Hepatocyte (in vitro differentiated cells): ENCODE results near the gene DMD. TPM values are rescaled to one million over a fixed set of nuclear protein-coding genes. Genes with fewer than 3 reads are reported as not detected.
A peak's percentile ranks its signal among the peaks of the same experiment; 100 is the strongest.

Experiments used
- DNase-seq: peaks from one replicate; pipeline ENCODE4 v3.0.0-alpha.2; 2016; ENCODE audit warnings: low spot score
- H2AFZ ChIP-seq: fragments of 200-600 bp; sonication (generic); 2 replicates; pipeline ENCODE4 v1.6.0; 2016; ENCODE audit warnings: antibody characterized with exemption, mild to moderate bottlenecking
- H3K27ac ChIP-seq: fragments of 200-600 bp; sonication (generic); 2 replicates; pipeline ENCODE4 v1.5.1; 2016; ENCODE audit warnings: mild to moderate bottlenecking
- H3K27me3 ChIP-seq: fragments of 200-600 bp; sonication (generic); 2 replicates; pipeline ENCODE4 v1.6.1; 2016
- H3K36me3 ChIP-seq: fragments of 200-600 bp; sonication (generic); replicated peaks from 2 replicates; pipeline ENCODE4 v1.5.1; 2016; ENCODE audit warnings: low read depth; ENCODE audit not compliant: insufficient read depth
- H3K4me1 ChIP-seq: fragments of 200-600 bp; sonication (generic); 2 replicates; pipeline ENCODE4 v1.5.1; 2016; ENCODE audit warnings: mild to moderate bottlenecking, moderate library complexity; ENCODE audit not compliant: insufficient read depth
- H3K4me2 ChIP-seq: fragments of 200-600 bp; sonication (generic); 2 replicates; pipeline ENCODE4 v1.6.0; 2016
- H3K4me3 ChIP-seq: fragments of 200-600 bp; sonication (generic); 2 replicates; pipeline ENCODE4 v1.5.1; 2016; ENCODE audit warnings: mild to moderate bottlenecking
- H3K79me2 ChIP-seq: fragments of 200-600 bp; sonication (generic); 2 replicates; pipeline ENCODE4 v1.6.0; 2017; ENCODE audit warnings: mild to moderate bottlenecking
- H3K9me2 ChIP-seq: fragments of 200-600 bp; sonication (generic); replicated peaks from 2 replicates; pipeline ENCODE4 v1.6.0; 2017; ENCODE audit warnings: mild to moderate bottlenecking; ENCODE audit not compliant: insufficient read depth
- H3K9me3 ChIP-seq: fragments of 200-600 bp; sonication (generic); 2 replicates; pipeline ENCODE4 v1.5.1; 2016; ENCODE audit warnings: low read depth, mild to moderate bottlenecking
- H4K20me1 ChIP-seq: fragments of 200-600 bp; sonication (generic); 2 replicates; pipeline ENCODE4 v1.6.0; 2016; ENCODE audit warnings: mild to moderate bottlenecking; ENCODE audit not compliant: insufficient read depth, poor library complexity, severe bottlenecking
- CTCF ChIP-seq: fragments of 200-600 bp; sonication (generic); IDR thresholded peaks from 2 replicates; pipeline ENCODE4 v1.5.1; 2016; ENCODE audit warnings: antibody characterized with exemption, mild to moderate bottlenecking; ENCODE audit not compliant: poor library complexity
- EZH2 ChIP-seq: fragments of 200-600 bp; sonication (generic); IDR thresholded peaks from 2 replicates; pipeline ENCODE4 v1.6.1; 2016; ENCODE audit warnings: antibody characterized with exemption, mild to moderate bottlenecking, borderline replicate concordance
- EZH2phosphoT487 ChIP-seq: fragments of 200-600 bp; sonication (generic); IDR thresholded peaks from one replicate; pipeline ENCODE4 v1.6.1; 2018; ENCODE audit warnings: antibody characterized with exemption, mild to moderate bottlenecking, low read depth, moderate library complexity; ENCODE audit not compliant: unreplicated experiment, severe bottlenecking
- WGBS: methylation state at CpG from one replicate; pipeline ENCODE4 v1.1.6; 2016; ENCODE audit warnings: low lambda C conversion rate; ENCODE audit errors: missing lambda C conversion rate; 5-methylcytosine and 5-hydroxymethylcytosine counted together
- polyA plus RNA-seq: library from polyadenylated mRNA; unstranded; fragments of >200 nt; fragmentation: Nextera tagmentation; extraction: Ambion mirVana; gene quantifications from 2 replicates; pipeline ENCODE4 v1.2.1, GENCODE V29; 2016
- total RNA-seq: library from RNA; depleted of rRNA; stranded (reverse); fragments of >200 nt; gene quantifications from 2 replicates; pipeline ENCODE4 v1.2.3, GENCODE V29; 2014

The DMD gene
- total and polyA plus RNA-seq, 2 experiments from 2014 or later = 14.2 to 27.8 TPM

GRCh38 chrX:32985544-32985943 is 225.8 kb downstream of the DMD start:
- H3K79me2 ChIP-seq = no peaks in the 10 kb centered on the region
- H3K9me3 ChIP-seq = no peaks in the 10 kb centered on the region
- WGBS = 78% methylated on average over 4 of the region's 4 CpGs
- no peak overlapping the region for H3K27ac ChIP-seq
- no peak overlapping the region for H2AFZ ChIP-seq
- H3K4me2 ChIP-seq = no peak overlapping the region
- H4K20me1 ChIP-seq = no peaks in the 10 kb centered on the region
- H3K36me3 ChIP-seq = no peaks in the 10 kb centered on the region
- no peak overlapping the region for H3K4me3 ChIP-seq
- H3K27me3 ChIP-seq = no peaks in the 10 kb centered on the region
- TF ChIP-seq CTCF = no peak
- H3K9me2 ChIP-seq = no peaks in the 10 kb centered on the region
- DNase-seq = no peak
- no peaks in the 10 kb centered on the region for H3K4me1 ChIP-seq

- Histone ChIP-seq H2AFZ (no peak overlapping the region), H4K20me1 (no peaks in the 10 kb centered on the region), H3K36me3 (no peaks in the 10 kb centered on the region), H3K9me2 (no peaks in the 10 kb centered on the region), H3K4me1 (no peaks in the 10 kb centered on the region), H3K9me3 (no peaks in the 10 kb centered on the region), H3K79me2 (no peaks in the 10 kb centered on the region), H3K27ac (no peak overlapping the region), H3K4me3 (no peak overlapping the region), H3K27me3 (no peaks in the 10 kb centered on the region), H3K4me2 (no peak overlapping the region)
- TF ChIP-seq CTCF = no peak
- TF ChIP-seq EZH2 = no peak
- no peak for TF ChIP-seq EZH2phosphoT487
- WGBS = 76% methylated on average over 2 of the region's 2 CpGs
- DNase-seq = no peak
These were observed 244.5 kb downstream of the DMD start for GRCh38 chrX:32966821-32967355.

- H3K9me3 ChIP-seq = no peaks in the 10 kb centered on the region
- TF ChIP-seq CTCF (no peak), EZH2phosphoT487 (no peak), EZH2 (no peak)
- no peaks in the 10 kb centered on the region for H4K20me1 ChIP-seq
- WGBS = 71% methylated on average over 3 of the region's 3 CpGs
- no peak overlapping the region for H3K27ac ChIP-seq
- no peaks in the 10 kb centered on the region for H3K27me3 ChIP-seq
- H3K36me3 ChIP-seq = no peaks in the 10 kb centered on the region
- H3K4me1 ChIP-seq = no peaks in the 10 kb centered on the region
- DNase-seq = no peak
- H3K9me2 ChIP-seq = no peaks in the 10 kb centered on the region
- no peak overlapping the region for H3K4me2 ChIP-seq
- H3K79me2 ChIP-seq = no peaks in the 10 kb centered on the region
- no peak overlapping the region for H2AFZ ChIP-seq
- no peak overlapping the region for H3K4me3 ChIP-seq
These were observed 257.2 kb downstream of the DMD start for GRCh38 chrX:32954125-32954524.

- no peaks in the 10 kb centered on the region for H3K4me1 ChIP-seq
- H3K36me3 ChIP-seq = no peaks in the 10 kb centered on the region
- no peak overlapping the region for H3K4me3 ChIP-seq
- H3K27ac ChIP-seq = no peak overlapping the region
- H3K27me3 ChIP-seq = no peaks in the 10 kb centered on the region
- TF ChIP-seq EZH2 = no peak
- no peak overlapping the region for H2AFZ ChIP-seq
- H3K9me3 ChIP-seq = no peaks in the 10 kb centered on the region
- no peaks in the 10 kb centered on the region for H4K20me1 ChIP-seq
- peak overlapping the region; percentile 18 for H3K4me2 ChIP-seq
- WGBS = 54% methylated on average over 2 of the region's 2 CpGs
- H3K9me2 ChIP-seq = no peaks in the 10 kb centered on the region
- H3K79me2 ChIP-seq = no peaks in the 10 kb centered on the region
- no peak for DNase-seq
These were observed 263.2 kb downstream of the DMD start for GRCh38 chrX:32948130-32948529.
